ENCODE data around the gene JPT1.

DNA sequence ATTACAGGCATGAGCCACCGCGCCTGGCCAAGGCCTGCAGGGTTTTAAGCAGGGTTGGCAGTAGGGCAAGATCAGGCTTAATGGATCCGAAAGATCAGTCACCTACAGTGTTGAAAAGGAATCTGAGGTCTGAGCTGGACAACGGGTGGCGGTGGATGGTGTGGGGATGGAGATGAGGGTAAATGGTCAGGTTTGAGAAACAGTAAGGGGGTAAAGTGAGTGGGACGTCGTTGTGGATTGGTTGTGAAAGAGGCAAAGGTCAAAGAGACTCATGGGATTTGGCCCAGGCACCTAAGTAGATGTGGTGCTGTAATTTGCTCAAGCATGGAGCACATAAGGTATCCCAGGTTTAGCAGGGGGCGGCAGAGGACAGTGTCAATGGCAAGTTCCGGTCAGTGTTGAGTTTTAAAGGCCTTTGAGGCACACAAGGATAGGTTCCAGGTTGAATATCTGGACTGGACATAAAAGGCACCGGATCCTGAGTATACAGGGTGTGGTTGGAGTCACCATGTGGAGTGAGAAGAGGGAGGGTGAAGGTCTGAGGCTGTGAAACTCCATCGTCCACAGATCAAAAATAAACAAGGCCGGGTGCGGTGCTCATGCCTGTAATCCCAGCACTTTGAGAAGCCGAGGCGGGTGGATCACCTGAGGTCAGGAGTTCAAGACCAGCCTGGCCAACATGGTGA, 67.7 kb downstream of the JPT1 start:
- TF ChIP-seq, protein P1, sequence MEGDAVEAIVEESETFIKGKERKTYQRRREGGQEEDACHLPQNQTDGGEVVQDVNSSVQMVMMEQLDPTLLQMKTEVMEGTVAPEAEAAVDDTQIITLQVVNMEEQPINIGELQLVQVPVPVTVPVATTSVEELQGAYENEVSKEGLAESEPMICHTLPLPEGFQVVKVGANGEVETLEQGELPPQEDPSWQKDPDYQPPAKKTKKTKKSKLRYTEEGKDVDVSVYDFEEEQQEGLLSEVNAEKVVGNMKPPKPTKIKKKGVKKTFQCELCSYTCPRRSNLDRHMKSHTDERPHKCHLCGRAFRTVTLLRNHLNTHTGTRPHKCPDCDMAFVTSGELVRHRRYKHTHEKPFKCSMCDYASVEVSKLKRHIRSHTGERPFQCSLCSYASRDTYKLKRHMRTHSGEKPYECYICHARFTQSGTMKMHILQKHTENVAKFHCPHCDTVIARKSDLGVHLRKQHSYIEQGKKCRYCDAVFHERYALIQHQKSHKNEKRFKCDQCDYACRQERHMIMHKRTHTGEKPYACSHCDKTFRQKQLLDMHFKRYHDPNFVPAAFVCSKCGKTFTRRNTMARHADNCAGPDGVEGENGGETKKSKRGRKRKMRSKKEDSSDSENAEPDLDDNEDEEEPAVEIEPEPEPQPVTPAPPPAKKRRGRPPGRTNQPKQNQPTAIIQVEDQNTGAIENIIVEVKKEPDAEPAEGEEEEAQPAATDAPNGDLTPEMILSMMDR (IDR thresholded peaks at IDR 0.05; ENCODE audit: low read depth, low read length, poor library complexity, severe bottlenecking), result no peak
- no peak for TF ChIP-seq EZH2phosphoT487 (IDR thresholded peaks at IDR 0.05; ENCODE audit: borderline replicate concordance, low read length)
